Measurements from ENCODE around the gene SART3. TPM values are rescaled to one million over a fixed set of nuclear protein-coding genes. Genes with fewer than 3 reads are reported as not detected.

SART3 gene
- total RNA-seq, 3 donors from 2014 or later (not counting 1 experiment from before 2014, with no cell fraction given): 76.5 to 107 (median 78.3) TPM

GRCh38 chr12:108583991-108584390 is 23.0 kb upstream of the SART3 start:
- intact Hi-C loops (cut with micrococcal nuclease): no loop called here
- no peaks in the 10 kb centered on the region for H3K36me3 Mint-ChIP-seq
- Histone ChIP-seq H3K27ac (ENCODE audit: low read length) (no peak overlapping the region), H3K4me1 (ENCODE audit: control insufficient read depth, insufficient read depth, low read length) (peaks cover 8% of the 10 kb centered on the region), H3K36me3 (ENCODE audit: control insufficient read depth, insufficient read depth, low read length) (no peaks in the 10 kb centered on the region), H3K4me3 (ENCODE audit: low read length) (no peak overlapping the region), H3K27me3 (ENCODE audit: control insufficient read depth, insufficient read depth, low read length) (no peaks in the 10 kb centered on the region), H3K9me3 (ENCODE audit: control insufficient read depth, insufficient read depth, low read length) (peaks cover under 1% of the 10 kb centered on the region)
- no peak overlapping the region for H3K27ac Mint-ChIP-seq
- no peak for TF ChIP-seq CTCF (IDR thresholded peaks at IDR 0.05)
- ATAC-seq: no peak
- peaks cover 2% of the 10 kb centered on the region in 2 donors for H3K9me3 Mint-ChIP-seq
- H3K4me1 Mint-ChIP-seq: peaks cover 5 to 6% of the 10 kb centered on the region in 2 donors
- no peak overlapping the region for H3K4me3 Mint-ChIP-seq
- 88% methylated on average over 7 of the region's 7 CpGs for WGBS (ENCODE audit: insufficient coverage)
- H3K27me3 Mint-ChIP-seq (ENCODE audit: low read depth in 2 of 2): peaks cover 0 to 4% of the 10 kb centered on the region in 2 donors
- DNase-seq: no peak

GRCh38 chr12:108582978-108583770 is 22.2 kb upstream of the SART3 start:
- intact Hi-C loops (cut with micrococcal nuclease): no loop called here
- 84% methylated on average over 9 of the region's 10 CpGs for WGBS (ENCODE audit: insufficient coverage)
- Histone ChIP-seq H3K27me3 (ENCODE audit: control insufficient read depth, insufficient read depth, low read length) (no peaks in the 10 kb centered on the region), H3K4me1 (ENCODE audit: control insufficient read depth, insufficient read depth, low read length) (peaks cover 8% of the 10 kb centered on the region), H3K36me3 (ENCODE audit: control insufficient read depth, insufficient read depth, low read length) (no peaks in the 10 kb centered on the region), H3K27ac (ENCODE audit: low read length) (no peak overlapping the region), H3K4me3 (ENCODE audit: low read length) (no peak overlapping the region), H3K9me3 (ENCODE audit: control insufficient read depth, insufficient read depth, low read length) (peaks cover 7% of the 10 kb centered on the region)
- H3K4me3 Mint-ChIP-seq: no peak overlapping the region
- TF ChIP-seq CTCF (IDR thresholded peaks at IDR 0.05): no peak
- DNase-seq (no peak), ATAC-seq (no peak)
- H3K9me3 Mint-ChIP-seq: peaks cover 8 to 10% of the 10 kb centered on the region in 2 donors
- H3K36me3 Mint-ChIP-seq: no peaks in the 10 kb centered on the region
- H3K4me1 Mint-ChIP-seq: peaks cover 5 to 15% of the 10 kb centered on the region in 2 donors
- peaks cover 0 to 4% of the 10 kb centered on the region in 2 donors for H3K27me3 Mint-ChIP-seq (ENCODE audit: low read depth in 2 of 2)
- H3K27ac Mint-ChIP-seq: no peak overlapping the region

- H3K27me3 ChIP-seq (ENCODE audit: control insufficient read depth, insufficient read depth, low read length): no peaks in the 10 kb centered on the region
- intact Hi-C loops (cut with micrococcal nuclease): no loop called here
- H3K4me3 ChIP-seq (ENCODE audit: low read length): no peak overlapping the region
- no peaks in the 10 kb centered on the region for H3K36me3 ChIP-seq (ENCODE audit: control insufficient read depth, insufficient read depth, low read length)
- peaks cover 7% of the 10 kb centered on the region for H3K9me3 ChIP-seq (ENCODE audit: control insufficient read depth, insufficient read depth, low read length)
- peaks cover 8 to 11% of the 10 kb centered on the region in 2 donors for H3K9me3 Mint-ChIP-seq
- H3K4me1 ChIP-seq (ENCODE audit: control insufficient read depth, insufficient read depth, low read length): peaks cover 8% of the 10 kb centered on the region
- H3K36me3 Mint-ChIP-seq: no peaks in the 10 kb centered on the region
- no peak overlapping the region for H3K27ac ChIP-seq (ENCODE audit: low read length)
- no peak for TF ChIP-seq CTCF (IDR thresholded peaks at IDR 0.05)
- H3K4me1 Mint-ChIP-seq: peaks cover 5 to 16% of the 10 kb centered on the region in 2 donors
- no peak overlapping the region for H3K4me3 Mint-ChIP-seq
- DNase-seq (no peak), ATAC-seq (no peak)
- 88% methylated on average over 9 of the region's 9 CpGs for WGBS (ENCODE audit: insufficient coverage)
- peaks cover 0 to 4% of the 10 kb centered on the region in 2 donors for H3K27me3 Mint-ChIP-seq (ENCODE audit: low read depth in 2 of 2)
- H3K27ac Mint-ChIP-seq: no peak overlapping the region
Observed at GRCh38 chr12:108582509-108582908, 21.5 kb upstream of the SART3 start.
